Measurements from ENCODE around the gene PPP1CA.

PPP1CA gene

GRCh38 chr11:67354075-67355022 is 47.3 kb downstream of the PPP1CA start:
- peak; percentile 42; the same call in 1 of the 2 replicates for TF ChIP-seq SIN3A (IDR thresholded peaks at IDR 0.05; ENCODE audit: borderline replicate concordance, insufficient read depth, low read length)
- TF ChIP-seq REST (IDR thresholded peaks at IDR 0.05; ENCODE audit: insufficient read depth in 1 of 2, low read depth in 2 of 2, low read length in 2 of 2): 0 out of 4 replicates have a peak, but pooled peaks of 1 of the 2 experiments have one; percentile 26
- peak; percentile 91 for TF ChIP-seq FOXP2 (optimal IDR thresholded peaks at IDR 0.05; ENCODE audit: borderline replicate concordance, extremely low read depth, extremely low read length, insufficient read depth)
- no peak for TF ChIP-seq POLR2AphosphoS5 (IDR thresholded peaks at IDR 0.05; ENCODE audit: low read depth, low read length)
- TF ChIP-seq TAF1 (IDR thresholded peaks at IDR 0.05; ENCODE audit: borderline replicate concordance, insufficient read depth, low read length): 0 out of 2 replicates have a peak, but pooled peaks have one; percentile 20

GRCh38 chr11:67353317-67354074 is 48.2 kb downstream of the PPP1CA start, which contains the start of gene POLD4:
POLD4 (minus strand) TSS chr11:67353546; CDS start chr11:67353399, 147 bp downstream.
- TF ChIP-seq SIN3A (IDR thresholded peaks at IDR 0.05; ENCODE audit: borderline replicate concordance, insufficient read depth, low read length): no peak; the same call in 1 of the 2 replicates
- peak; percentile 86 for TF ChIP-seq POLR2AphosphoS5 (IDR thresholded peaks at IDR 0.05; ENCODE audit: low read depth, low read length)
- TF ChIP-seq REST (IDR thresholded peaks at IDR 0.05; ENCODE audit: insufficient read depth in 1 of 2, low read depth in 2 of 2, low read length in 2 of 2): peak in 1 of 2 experiments; percentile 42; a peak in 1 of 4 replicates
- peak; percentile 92; the same call in 1 of the 2 replicates for TF ChIP-seq TAF1 (IDR thresholded peaks at IDR 0.05; ENCODE audit: borderline replicate concordance, insufficient read depth, low read length)
- TF ChIP-seq FOXP2 (optimal IDR thresholded peaks at IDR 0.05; ENCODE audit: borderline replicate concordance, extremely low read depth, extremely low read length, insufficient read depth): peak; percentile 28

- TF ChIP-seq REST (IDR thresholded peaks at IDR 0.05; ENCODE audit: insufficient read depth in 1 of 2, low read depth in 2 of 2, low read length in 2 of 2) (no peak), SIN3A (IDR thresholded peaks at IDR 0.05; ENCODE audit: borderline replicate concordance, insufficient read depth, low read length) (no peak), FOXP2 (optimal IDR thresholded peaks at IDR 0.05; ENCODE audit: borderline replicate concordance, extremely low read depth, extremely low read length, insufficient read depth) (no peak), POLR2AphosphoS5 (IDR thresholded peaks at IDR 0.05; ENCODE audit: low read depth, low read length) (no peak), TAF1 (IDR thresholded peaks at IDR 0.05; ENCODE audit: borderline replicate concordance, insufficient read depth, low read length) (no peak)
These were observed 48.9 kb downstream of the PPP1CA start for GRCh38 chr11:67352546-67353316.

- TF ChIP-seq REST (IDR thresholded peaks at IDR 0.05; ENCODE audit: insufficient read depth in 1 of 2, low read depth in 2 of 2, low read length in 2 of 2): no peak
- no peak for TF ChIP-seq SIN3A (IDR thresholded peaks at IDR 0.05; ENCODE audit: borderline replicate concordance, insufficient read depth, low read length)
- TF ChIP-seq TAF1 (IDR thresholded peaks at IDR 0.05; ENCODE audit: borderline replicate concordance, insufficient read depth, low read length): no peak
- no peak for TF ChIP-seq FOXP2 (optimal IDR thresholded peaks at IDR 0.05; ENCODE audit: borderline replicate concordance, extremely low read depth, extremely low read length, insufficient read depth)
- TF ChIP-seq POLR2AphosphoS5 (IDR thresholded peaks at IDR 0.05; ENCODE audit: low read depth, low read length): no peak
These were observed 50.2 kb downstream of the PPP1CA start for GRCh38 chr11:67351275-67352005.

Measured in PFSK-1 (cell line).